Heart left ventricle (tissue), 16 donors: ENCODE results near the gene SLC25A2. TPM values are rescaled to one million over a fixed set of nuclear protein-coding genes. Genes with fewer than 3 reads are reported as not detected.

Source experiments
- ATAC-seq, 4 donors: fragments of 200-7000 bp; cut with Tn5 transposase; one replicate each; pipeline ENCODE4 v1.9.1; 2020 to 2022; ENCODE audit warnings: moderate library complexity in 4 of 4, mild to moderate bottlenecking in 3 of 4, moderate number of reproducible peaks in 1 of 4
- DNase-seq, 5 donors: peaks; one replicate each; pipeline ENCODE4 v3.0.0-alpha.2; 2020
- H3K27ac ChIP-seq, 12 donors: fragments of 200-600 bp; sonication (generic) in 4 of 12; one replicate each; pipeline versions ENCODE4 v1.5.0 to v1.8.0; 2016 to 2022; ENCODE audit warnings: mild to moderate bottlenecking in 2 of 12
- H3K27me3 ChIP-seq, 9 donors: fragments of 200-600 bp; sonication (generic) in 2 of 9; one replicate each; pipeline versions ENCODE4 v1.5.1 to v1.8.0; 2016 to 2022; ENCODE audit warnings: mild to moderate bottlenecking in 3 of 9
- H3K36me3 ChIP-seq, 9 donors: fragments of 200-600 bp; sonication (generic) in 2 of 9; one replicate each; pipeline versions ENCODE4 v1.5.0 to v1.8.0; 2018 to 2022; ENCODE audit warnings: mild to moderate bottlenecking in 2 of 9
- H3K4me1 ChIP-seq, 12 donors: fragments of 200-600 bp; sonication (generic) in 4 of 12; one replicate each; pipeline versions ENCODE4 v1.5.0 to v1.8.0; 2016 to 2022; ENCODE audit warnings: mild to moderate bottlenecking in 3 of 12
- H3K4me3 ChIP-seq, 12 donors: fragments of 200-600 bp; sonication (generic) in 4 of 12; one replicate each; pipeline versions ENCODE4 v1.5.0 to v1.8.0; 2017 to 2022; ENCODE audit warnings: mild to moderate bottlenecking in 9 of 12, moderate library complexity in 4 of 12
- H3K9me3 ChIP-seq, 12 donors: fragments of 200-600 bp; sonication (generic) in 4 of 12; one replicate each; pipeline versions ENCODE4 v1.5.0 to v1.8.0; 2016 to 2022; ENCODE audit warnings: mild to moderate bottlenecking in 1 of 12
- POLR2A ChIP-seq, 2 donors: fragments of 450-650 bp; IDR thresholded peaks; one replicate each; pipeline ENCODE4 v1.6.1; 2017; ENCODE audit warnings: antibody characterized with exemption in 2 of 2, mild to moderate bottlenecking in 2 of 2, moderate library complexity in 2 of 2
- WGBS, 4 donors: extraction: QIAGEN DNeasy Blood & Tissue Kit in 2 of 4; methylation state at CpG; one replicate each; pipeline versions ENCODE4 v1.1.5 to v1.1.7; 2013 to 2018; 5-methylcytosine and 5-hydroxymethylcytosine counted together
- intact Hi-C, 10 donors: fragments of 100-400 bp; cut with DNase I; formaldehyde crosslinking; loops; one replicate each; pipeline versions ENCODE4 v1.11.1 to v1.14.2; 2022
- polyA plus RNA-seq, 2 donors: library from polyadenylated mRNA; stranded (reverse); fragments of 200-250 nt; gene quantifications; one replicate each; pipeline ENCODE4 v1.2.3, GENCODE V29; 2013
- total RNA-seq, 9 donors: library from RNA; depleted of rRNA in 2 of 9; stranded (reverse); fragments of >200 nt in 2 of 9; fragmentation: NEBNext Ultra II Directional in 3 of 9; extraction: Animal tissue kit (Norgen Biotek cat#: 25700) in 3 of 9; gene quantifications; one replicate each; pipeline versions ENCODE4 v1.1.0 to v1.2.4, GENCODE V29; 2016 to 2023
- TF ChIP-seq, protein P1 (sequence below), 12 donors: fragments of 200-600 bp; sonication (generic) in 4 of 12; IDR thresholded peaks; one replicate each; pipeline versions ENCODE4 v1.5.0 to v1.8.0; 2018 to 2022; ENCODE audit warnings: antibody characterized with exemption in 12 of 12, mild to moderate bottlenecking in 5 of 12
- donor health status: ischemic (EF 13 %, LVEDD 7.1; RV severe dilation, severe dysfunction).
- donor health status: healthy with polysubstance abuse.
- donor health status: DM: no; HTN: yes; CAD: no.
- donor health status: DM: no; HTN: no; CAD: no.
- donor health status: ischemic (EF 25% LVEDD 6.9; RV normal size, moderate dysfunction).
- donor health status: ischemic (EF 25% LVEDD 5.7; RV mildly dilated, moderate dysfunction).
- donor health status: healthy.
- donor health status: DM: yes; HTN: yes; CAD: no.
- donor health status: ischemic (EF 35%, LVEDD 5.7; RV mildly dilated, moderate dysfunction).
- donor health status: nonischemic (EF 11% LVEDD 7.7; RV severe dilation, severe dysfunction).
- donor health status: DM: yes; HTN: yes; CAD: no.
- donor health status: PGD.
- donor health status: ischemic (EF 29% LVEDD 5.4; RV normal size, mild dysfunction).
- donor health status: nonischemic (EF 23%, LVEDD 6.1; RV moderate dilation, normal function).

Gene SLC25A2
- total and polyA plus RNA-seq, 11 donors: not detected

DNA sequence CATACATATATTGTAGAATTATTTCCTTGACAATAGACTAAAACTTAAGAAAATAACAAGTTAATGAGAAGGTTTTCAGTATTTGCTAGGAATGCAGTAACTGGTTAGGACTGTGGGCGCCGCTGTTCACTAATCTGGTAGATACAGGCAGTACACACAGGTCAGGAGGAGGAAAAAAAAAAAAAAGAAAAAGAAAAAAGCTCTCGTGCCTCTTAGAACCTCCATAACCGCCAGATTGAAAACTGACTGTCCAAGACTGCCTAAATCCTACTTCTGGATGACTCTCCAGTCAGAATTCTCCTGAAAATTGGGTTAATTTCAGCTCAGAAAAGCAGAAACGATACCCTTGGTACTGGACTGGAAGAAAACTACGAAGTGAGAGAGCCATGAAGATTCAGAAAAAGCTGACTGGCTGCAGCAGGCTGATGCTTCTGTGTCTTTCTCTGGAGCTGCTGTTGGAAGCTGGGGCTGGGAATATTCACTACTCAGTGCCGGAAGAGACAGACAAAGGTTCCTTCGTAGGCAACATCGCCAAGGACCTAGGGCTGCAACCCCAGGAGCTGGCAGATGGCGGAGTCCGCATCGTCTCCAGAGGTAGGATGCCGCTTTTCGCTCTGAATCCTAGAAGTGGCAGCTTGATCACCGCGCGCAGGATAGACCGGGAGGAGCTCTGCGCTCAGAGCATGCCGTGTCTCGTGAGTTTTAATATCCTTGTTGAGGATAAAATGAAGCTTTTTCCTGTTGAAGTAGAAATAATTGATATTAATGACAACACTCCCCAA, 26.6 kb upstream of the SLC25A2 start, which contains the start of gene PCDHGA1:
Gene PCDHGA1 (plus strand): TSS at position 216 of the 782 bp plus-strand sequence.
- DNase-seq: peak in 2 of 5 donors; percentile 44 to 47
- Histone ChIP-seq H3K9me3 (peaks cover 0 to 87% (median 22%) of the 10 kb centered on the region in 12 donors), H3K36me3 (peaks cover 0 to 7% (median 0%) of the 10 kb centered on the region in 9 donors), H3K27me3 (peaks cover 0 to 35% (median 0%) of the 10 kb centered on the region in 9 donors), H3K27ac (peak within 1 kb of the TSS in 8 of 12 donors; percentile 16 to 73 (median 52)), H3K4me1 (peaks cover 0 to 5% (median 0%) of the 10 kb centered on the region in 12 donors), H3K4me3 (peak within 1 kb of the TSS in 10 of 12 donors; percentile 20 to 49 (median 34))
- WGBS, 4 donors: 22 to 34% (median 30%) methylated on average over 21 of the region's 21 CpGs
- peak; percentile 51 to 70 (median 63) for ATAC-seq
- intact Hi-C loops: loop anchor here in 3 of 10 donors (5.0 to 10.0 kb wide), 3 partner anchors 82 to 194 kb away; partner anchors contain the start of genes PCDHB14 (in 1 of the 3) and PCDHGA10 (in 1 of the 3)
- no peak for TF ChIP-seq POLR2A (IDR thresholded peaks at IDR 0.05)
- TF ChIP-seq, protein P1, sequence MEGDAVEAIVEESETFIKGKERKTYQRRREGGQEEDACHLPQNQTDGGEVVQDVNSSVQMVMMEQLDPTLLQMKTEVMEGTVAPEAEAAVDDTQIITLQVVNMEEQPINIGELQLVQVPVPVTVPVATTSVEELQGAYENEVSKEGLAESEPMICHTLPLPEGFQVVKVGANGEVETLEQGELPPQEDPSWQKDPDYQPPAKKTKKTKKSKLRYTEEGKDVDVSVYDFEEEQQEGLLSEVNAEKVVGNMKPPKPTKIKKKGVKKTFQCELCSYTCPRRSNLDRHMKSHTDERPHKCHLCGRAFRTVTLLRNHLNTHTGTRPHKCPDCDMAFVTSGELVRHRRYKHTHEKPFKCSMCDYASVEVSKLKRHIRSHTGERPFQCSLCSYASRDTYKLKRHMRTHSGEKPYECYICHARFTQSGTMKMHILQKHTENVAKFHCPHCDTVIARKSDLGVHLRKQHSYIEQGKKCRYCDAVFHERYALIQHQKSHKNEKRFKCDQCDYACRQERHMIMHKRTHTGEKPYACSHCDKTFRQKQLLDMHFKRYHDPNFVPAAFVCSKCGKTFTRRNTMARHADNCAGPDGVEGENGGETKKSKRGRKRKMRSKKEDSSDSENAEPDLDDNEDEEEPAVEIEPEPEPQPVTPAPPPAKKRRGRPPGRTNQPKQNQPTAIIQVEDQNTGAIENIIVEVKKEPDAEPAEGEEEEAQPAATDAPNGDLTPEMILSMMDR (IDR thresholded peaks at IDR 0.05): peak in 10 of 12 donors; percentile 27 to 58 (median 44)

- no peak overlapping the region for H3K4me3 ChIP-seq
- peaks cover 0 to 7% (median 0%) of the 10 kb centered on the region in 9 donors for H3K36me3 ChIP-seq
- H3K27ac ChIP-seq: no peak overlapping the region
- no peak for DNase-seq
- H3K4me1 ChIP-seq: peaks cover 0 to 5% (median 0%) of the 10 kb centered on the region in 12 donors
- ATAC-seq: no peak
- whole genome bisulfite sequencing, 4 donors: 80 to 85% (median 82%) methylated on average over 7 to 8 of the region's 8 CpGs
- intact Hi-C loops: loop anchor here in 4 of 10 donors (5.0 to 10.0 kb wide), 3 partner anchors 197 to 237 kb away; no protein-coding TSS in a partner anchor
- TF ChIP-seq POLR2A (IDR thresholded peaks at IDR 0.05): no peak
- TF ChIP-seq, protein P1 (IDR thresholded peaks at IDR 0.05): no peak
- H3K27me3 ChIP-seq: peaks cover 0 to 14% (median 0%) of the 10 kb centered on the region in 9 donors
- peaks cover 0 to 64% (median 23%) of the 10 kb centered on the region in 12 donors for H3K9me3 ChIP-seq
Observed at GRCh38 chr5:141328231-141328630, 24.4 kb upstream of the SLC25A2 start.

DNA sequence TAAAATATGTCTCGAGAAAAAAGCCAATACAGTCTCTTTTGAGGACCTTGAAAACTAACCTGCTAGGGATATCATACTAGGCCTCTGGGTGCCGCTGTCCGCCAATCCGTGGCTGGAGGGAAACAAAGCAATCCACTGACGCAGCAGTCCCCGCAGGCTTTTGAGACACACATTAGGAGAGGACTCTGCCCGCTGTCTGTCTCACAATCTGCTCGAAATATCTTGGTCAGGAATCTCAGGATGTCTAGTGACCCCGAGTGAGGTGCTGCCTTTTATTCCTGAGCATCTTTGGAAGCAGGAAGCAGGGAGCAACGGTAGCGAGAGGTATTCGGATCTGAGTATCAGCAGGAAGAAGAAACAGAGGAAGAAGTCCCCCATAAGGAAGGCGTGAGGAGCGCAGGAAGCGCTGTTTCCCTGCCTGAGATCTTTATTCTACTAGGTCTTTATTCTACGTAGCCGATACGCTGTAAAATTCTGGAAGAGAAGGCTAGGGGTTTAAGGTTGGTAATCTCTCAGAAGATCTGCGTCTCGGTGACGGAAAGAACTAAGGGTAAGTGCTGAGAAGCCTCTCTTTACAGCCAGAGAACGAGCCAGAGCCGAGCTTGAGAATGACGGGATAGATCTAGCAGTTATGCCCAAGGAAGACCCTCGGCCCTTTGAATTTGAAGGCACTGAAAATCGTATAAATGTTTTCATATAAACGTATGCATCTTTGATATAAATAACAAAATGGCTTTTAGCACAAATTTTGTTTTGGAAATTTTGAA, 22.4 kb upstream of the SLC25A2 start:
- intact Hi-C loops: loop anchor here in 4 of 10 donors (5.0 to 10.0 kb wide), 3 partner anchors 199 to 239 kb away; no protein-coding TSS in a partner anchor
- H3K9me3 ChIP-seq: peaks cover 0 to 59% (median 17%) of the 10 kb centered on the region in 12 donors
- 6 to 12% (median 8%) methylated on average over 27 of the region's 27 CpGs for WGBS, 4 donors
- peaks cover 0 to 6% (median 0%) of the 10 kb centered on the region in 9 donors for H3K36me3 ChIP-seq
- peak in 1 of 2 donors; percentile 50 for TF ChIP-seq POLR2A (IDR thresholded peaks at IDR 0.05)
- TF ChIP-seq, protein P1 (IDR thresholded peaks at IDR 0.05): peak; percentile 37 to 71 (median 56)
- DNase-seq (peak; percentile 63 to 82 (median 74)), ATAC-seq (peak; percentile 77 to 94 (median 92))
- H3K27ac ChIP-seq: peak overlapping the region; percentile 36 to 84 (median 76)
- peaks cover 0 to 9% (median 1%) of the 10 kb centered on the region in 12 donors for H3K4me1 ChIP-seq
- peaks cover 0 to 10% (median 0%) of the 10 kb centered on the region in 9 donors for H3K27me3 ChIP-seq
- peak overlapping the region; percentile 14 to 63 (median 52) for H3K4me3 ChIP-seq
